NCI-H146 treated with DMSO at 0.1 percent for 48 hours (cell line): ENCODE measurements around the gene KISS1.

Experiments used
- DNase-seq: peaks from one replicate; lab custom pipeline; 2025; ENCODE audit not compliant: unreplicated experiment; lab: John Stamatoyannopoulos, UW

KISS1 gene

DNA sequence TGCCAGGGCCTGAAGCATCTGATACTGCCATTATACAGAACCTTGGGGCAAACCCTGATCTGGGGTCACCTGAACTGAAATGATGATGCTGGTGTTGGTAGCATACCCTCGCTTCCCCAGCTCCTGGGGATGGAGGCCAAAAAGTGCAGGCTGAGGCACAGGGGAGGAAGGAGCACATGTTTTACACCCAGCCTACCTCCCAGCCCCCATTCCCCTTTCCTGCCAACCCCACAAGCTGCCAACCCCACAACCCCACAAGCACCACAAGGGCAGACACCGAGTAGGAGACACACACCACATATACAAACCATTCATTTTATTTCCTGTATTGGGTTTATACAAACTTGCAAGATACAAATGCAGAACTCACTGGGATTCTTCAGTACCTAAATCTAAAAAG lies 22.3 kb upstream of the KISS1 start:
- no peak for DNase-seq

DNA sequence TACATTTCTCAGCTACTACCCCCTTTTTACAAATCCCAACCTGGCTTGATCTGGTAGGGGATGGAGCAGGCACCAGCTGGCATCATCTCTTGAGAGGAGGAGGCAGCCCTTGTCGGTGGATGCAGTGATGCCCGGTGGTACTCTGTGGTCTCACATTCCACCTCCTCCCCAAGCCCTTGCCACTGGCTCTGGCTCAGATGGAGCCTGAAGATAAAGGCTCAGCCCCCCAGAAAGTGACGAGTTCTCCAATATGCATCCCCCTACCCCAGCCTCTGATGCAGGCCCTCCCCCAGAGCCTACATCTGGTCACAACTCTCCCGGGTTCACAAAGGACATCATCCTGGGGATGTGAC lies 21.3 kb upstream of the KISS1 start:
- DNase-seq: no peak

DNA sequence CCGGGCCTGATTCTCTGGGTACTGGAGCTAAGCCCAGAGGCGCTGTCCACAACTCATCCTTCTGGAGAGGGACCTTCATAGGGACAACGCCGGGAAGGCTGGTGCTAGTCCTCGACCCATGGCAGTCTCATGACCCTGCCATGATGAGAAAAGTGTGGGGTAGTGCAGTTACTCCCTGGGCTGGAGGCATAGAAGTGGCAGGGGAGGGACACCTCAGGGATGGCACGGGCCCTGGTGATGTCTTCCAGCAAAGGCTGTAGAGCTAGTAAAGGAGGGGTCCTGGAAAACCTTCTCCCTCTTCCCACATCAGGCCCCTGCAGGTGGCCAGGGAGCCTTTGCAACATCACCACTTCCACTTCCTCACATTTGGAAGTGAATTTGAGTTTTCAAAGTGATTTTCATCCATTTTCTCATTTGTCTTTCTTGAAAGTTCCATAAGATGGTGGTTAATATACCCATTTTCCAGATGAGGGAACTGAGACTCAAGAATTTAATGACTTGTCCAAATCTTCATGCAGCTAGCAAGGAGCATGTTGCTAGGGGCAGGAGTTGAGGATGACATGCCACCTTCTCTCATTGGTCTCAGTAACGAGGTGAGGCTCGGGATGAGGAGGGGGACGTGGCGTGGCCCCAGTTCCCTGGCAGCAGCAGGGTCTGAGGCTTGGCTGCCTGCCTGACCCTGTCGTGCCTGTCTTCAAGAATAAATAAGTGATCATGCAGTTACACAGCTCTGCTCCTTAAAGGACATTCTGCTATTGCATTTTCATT lies 20.8 kb upstream of the KISS1 start:
- no peak for DNase-seq

DNA sequence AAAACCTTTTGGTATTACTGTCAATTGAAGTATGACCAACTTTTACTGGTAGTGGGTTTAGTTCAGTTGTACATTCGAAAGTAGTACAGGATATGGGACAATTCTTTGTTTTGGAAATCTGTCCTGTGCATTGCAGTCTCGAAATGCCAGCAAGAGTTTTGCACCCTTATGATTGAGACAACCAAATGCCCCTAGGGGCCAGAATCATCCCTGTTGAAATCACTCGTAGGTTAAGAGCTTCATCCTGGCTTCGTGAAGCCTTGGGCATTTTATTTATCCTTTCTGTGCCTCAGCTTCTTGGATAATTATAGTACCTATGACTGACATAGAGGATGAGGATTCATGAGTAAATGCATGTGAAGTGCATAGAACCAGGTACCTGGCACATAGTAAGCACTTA lies 19.9 kb upstream of the KISS1 start:
- no peak for DNase-seq

DNA sequence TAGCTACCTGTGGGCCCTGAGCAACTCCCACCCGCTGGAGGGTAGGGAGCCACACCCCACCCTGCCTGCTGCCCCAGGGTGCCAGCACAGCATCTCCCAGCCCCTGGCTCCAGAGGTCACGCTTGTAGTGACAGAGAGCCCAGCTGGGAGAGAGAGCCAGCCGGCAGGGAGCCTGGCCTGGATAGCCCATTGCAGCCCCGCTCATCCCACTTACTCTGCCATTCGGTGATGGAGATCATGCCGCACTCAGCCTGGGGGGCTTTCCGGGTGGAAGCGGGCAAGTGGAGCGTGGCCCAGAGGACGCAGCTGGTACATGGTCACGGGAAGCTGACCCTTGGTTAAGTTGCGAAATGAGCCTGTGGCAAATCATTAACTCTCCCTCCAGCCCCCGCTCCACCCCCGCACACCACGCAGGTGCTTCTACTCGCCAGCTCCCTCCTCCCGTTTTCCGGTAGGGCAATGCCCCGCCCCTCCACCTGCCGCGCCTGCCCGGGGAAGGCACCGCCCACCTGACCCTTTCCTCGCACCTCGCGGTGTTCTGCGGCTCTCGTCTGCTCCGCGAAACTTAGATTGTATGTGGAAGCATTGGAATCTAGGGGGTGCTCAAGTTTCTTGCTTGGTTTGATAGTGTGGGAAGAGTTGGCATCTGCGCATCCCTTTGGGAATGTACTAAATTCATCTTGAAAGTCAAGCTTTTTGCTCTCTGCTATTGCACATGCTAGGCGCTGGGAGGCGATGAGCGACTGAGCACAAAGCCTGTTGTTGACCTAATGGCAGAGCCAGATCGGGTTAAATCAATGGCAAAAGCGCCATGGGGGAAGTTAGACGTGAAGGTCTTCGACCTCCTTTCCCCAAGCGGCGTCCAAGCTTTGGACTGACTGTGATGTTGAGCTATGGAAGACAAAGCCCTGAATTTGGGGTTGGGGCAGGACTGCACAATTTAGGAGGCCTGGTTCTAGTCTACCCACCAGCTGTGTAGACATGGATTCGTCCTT lies 17.7 kb upstream of the KISS1 start, which contains the start of gene GOLT1A:
TSS of gene GOLT1A (minus strand) at position 321 of the 995 bp plus-strand sequence. CDS start at position 239, 82 bp downstream.
- peak; percentile 42 for DNase-seq

DNA sequence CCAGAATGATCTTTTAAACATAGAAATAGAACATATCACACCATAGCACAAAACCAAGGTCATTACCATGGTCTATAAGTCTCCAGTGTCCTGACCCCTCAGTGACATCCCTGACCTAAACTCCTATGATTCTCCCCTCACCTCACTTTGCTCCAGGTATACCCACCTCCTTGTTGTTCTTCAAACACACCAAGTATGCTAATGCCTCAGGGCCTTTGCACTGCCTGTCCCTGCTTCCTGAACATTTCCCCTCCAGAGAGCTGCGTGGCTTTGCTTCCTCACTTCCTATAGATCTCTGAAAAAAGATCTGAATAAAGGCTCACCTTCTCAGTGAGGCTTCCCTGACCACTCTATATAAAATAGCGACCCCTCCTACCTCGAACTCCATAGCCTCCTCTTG lies 16.4 kb upstream of the KISS1 start:
- DNase-seq: no peak

DNA sequence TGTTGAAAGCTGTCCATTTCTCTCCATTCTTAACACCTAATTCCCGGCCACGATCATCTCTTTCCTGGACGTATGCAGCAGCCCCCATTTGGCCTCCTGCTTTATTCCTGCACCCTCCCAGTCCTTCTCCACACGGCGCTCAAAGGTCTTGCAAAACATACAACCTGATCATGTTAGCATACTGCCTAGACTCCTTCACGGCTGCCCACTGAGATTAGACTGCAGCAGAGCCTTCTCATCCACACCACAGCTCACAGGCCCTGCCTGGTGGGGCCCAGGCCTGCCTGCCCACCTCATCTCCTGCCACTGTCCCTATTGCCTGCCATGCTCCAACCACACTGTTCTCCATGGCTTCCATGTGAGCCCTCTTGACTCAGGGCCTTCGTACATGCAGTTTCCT lies 14.8 kb upstream of the KISS1 start:
- DNase-seq: no peak

DNA sequence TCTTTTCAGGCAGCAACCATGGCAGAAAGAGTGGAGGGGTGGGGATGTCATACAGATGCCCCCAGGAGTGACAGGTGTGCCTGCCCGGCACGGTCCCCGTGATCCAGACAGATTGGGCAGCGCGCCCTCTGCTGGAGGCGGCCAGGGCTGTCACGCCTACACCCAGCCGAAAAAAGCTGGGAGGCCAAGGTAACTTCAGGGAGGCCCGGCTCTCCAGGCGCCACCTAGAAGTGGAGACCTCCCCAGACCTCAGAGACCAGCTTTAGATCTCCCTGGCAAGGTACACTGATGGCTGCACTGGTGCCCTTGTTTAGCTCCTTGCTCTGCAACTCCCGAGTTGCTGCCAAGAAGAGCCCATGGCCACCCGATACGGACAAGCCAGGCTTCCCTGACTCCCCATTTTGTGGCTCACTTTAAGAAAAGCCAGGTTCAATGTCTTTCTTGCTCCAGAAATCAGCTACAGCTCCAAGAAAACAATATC lies 10.9 kb upstream of the KISS1 start:
- DNase-seq: peak; percentile 15

DNA sequence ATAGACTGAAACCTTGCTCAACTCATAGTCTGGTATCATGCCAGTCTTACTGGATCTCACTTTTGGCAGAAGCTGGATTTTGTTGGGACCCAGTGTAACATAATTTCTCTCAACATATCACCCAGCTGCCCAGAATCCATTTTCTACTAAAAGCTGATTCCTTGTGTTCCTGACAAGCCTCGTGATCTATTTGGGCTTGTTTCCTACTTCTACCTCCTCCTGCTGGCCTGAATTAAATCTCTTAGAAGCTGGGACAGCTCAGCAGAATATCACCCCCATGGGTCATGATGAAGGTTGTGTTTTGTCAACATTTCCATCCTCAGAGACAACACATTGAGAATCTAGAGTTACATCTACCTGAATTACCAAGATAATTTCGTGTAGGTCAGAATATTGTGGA lies 9.8 kb upstream of the KISS1 start:
- no peak for DNase-seq

DNA sequence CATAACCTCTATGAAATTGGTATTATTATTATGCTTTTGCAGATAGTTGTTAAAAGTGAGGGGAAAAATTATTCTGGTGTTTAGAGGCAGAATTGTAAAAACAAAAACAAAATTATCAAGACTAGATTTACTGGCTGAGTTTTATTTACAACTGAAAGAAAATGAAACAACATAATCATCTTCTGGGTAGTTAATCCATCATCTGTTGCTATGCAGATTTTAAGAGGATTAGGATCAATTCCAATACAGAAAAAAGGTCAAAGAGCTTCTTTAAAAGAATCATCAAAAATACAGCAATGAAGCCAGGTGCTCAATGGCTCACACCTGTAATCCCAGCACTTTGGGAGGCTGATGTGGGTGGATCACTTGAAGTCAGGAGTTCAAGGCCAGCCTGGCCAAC lies 9.2 kb upstream of the KISS1 start:
- DNase-seq: no peak

DNA sequence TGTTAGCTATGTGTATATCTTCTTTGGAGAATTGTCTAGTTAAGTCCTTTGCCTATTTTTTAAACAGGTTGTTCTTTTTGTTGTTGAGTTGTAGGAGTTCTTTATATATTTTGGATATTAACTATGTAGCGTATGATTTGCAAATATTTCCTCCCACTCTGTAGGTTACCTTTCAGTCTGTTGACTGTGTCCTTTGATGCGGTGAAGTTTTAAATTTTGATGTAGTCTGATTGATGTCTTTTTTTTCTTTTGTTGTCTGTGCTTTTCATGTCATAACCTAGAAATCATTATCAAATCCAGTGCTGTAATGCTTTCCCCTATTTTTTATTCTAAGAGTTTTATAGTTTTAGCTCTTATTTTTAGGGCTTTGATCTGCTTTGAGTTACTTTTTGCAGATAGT lies 8.7 kb upstream of the KISS1 start:
- DNase-seq: no peak

DNA sequence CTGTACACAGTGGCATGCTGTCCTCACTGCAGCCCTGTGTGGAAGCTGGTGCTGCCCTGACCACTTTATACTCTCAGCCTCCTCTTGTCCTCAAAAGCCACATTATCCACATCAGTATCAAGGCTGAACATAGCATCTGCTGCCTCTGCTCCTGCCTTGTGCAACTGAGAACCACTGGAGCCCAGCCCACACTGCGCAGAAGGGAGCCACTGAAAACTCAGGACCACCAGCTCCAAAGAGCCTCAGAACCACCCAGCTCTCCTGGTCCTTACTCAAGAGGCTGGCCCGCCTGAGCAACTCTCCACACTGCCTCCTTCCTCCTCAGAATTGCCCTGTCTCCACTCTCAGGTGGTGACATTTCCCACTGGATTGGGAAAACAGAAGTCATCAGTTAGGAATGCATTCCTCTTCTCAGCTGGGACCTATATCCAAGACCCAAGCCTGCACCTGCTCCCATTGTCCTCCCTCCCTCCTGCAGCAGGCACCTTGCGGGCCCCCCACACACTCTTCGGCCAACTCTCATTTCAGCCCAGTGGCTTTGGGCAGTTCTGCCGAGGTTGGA lies 7.0 kb upstream of the KISS1 start:
- no peak for DNase-seq

DNA sequence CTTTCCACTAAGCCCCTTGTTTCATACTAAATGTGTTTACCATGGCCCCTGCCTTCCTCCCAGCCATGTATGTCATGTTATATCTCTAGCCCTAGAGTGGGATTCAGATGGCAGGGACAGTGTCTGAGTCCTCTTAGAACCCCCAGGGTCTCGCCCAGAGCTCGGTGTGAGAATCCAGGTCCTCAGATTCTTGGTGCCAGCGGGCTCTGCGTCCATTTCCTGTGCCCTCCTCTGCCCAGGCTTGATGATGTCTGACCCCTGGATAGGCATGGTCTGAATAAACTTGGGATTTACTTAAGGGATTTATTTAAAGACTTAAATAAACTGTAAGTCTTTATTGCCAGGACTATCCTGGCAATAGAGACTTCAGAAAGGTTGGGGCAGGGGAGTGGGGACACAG lies 6.2 kb upstream of the KISS1 start:
- no peak for DNase-seq

DNA sequence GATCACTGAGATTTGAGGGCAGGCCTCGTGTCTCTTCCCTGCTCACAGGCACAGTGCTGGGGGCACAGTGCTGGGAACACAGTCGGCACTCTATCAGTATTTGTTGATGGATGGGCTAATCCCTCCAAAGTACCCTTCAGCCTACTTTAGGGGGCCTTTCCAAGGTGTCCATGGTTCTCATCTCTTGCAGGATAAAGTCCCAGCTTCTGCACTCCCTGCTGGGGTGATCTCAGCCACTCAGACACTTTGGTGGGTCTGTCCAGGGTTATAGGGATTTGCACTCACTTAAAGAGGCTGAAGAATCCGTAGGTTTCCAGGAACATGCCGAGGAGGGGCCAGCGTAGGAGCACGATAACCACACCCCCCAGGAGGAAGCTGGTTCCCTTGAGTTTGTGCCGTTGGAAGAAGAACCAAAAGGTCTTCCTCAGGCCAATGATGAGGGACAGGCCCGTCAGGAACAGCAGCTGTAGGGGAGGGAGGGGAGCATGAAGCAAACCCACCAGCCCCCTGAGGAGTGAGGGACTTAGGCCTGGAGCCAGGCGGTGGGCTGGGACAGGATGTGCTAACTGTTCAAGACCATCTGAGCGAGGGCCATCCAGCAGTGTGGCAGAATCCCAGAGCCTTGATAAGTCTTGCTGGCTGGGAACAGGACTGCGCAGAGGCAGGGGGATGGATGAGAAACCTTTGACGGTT lies 5.2 kb upstream of the KISS1 start:
- DNase-seq: no peak

DNA sequence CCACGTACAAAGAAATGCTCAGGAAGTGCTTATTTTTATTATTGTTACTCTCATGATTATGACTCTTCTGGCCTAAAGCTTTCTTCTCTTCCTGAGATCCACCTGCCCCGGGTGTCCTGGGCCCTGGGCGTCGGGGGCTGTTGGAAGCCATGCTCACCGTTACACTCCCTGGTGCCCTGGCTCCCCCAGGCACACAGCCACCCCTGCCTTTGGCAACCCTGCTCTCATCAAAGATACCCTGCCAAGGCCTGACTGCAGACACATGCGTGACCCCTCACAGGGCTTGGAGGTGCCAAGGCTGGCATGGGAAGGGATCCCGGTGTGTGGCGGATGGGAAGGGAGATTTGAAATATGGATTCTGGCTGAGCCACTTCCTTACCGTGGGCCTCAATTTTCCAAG lies 3.3 kb upstream of the KISS1 start:
- no peak for DNase-seq

DNA sequence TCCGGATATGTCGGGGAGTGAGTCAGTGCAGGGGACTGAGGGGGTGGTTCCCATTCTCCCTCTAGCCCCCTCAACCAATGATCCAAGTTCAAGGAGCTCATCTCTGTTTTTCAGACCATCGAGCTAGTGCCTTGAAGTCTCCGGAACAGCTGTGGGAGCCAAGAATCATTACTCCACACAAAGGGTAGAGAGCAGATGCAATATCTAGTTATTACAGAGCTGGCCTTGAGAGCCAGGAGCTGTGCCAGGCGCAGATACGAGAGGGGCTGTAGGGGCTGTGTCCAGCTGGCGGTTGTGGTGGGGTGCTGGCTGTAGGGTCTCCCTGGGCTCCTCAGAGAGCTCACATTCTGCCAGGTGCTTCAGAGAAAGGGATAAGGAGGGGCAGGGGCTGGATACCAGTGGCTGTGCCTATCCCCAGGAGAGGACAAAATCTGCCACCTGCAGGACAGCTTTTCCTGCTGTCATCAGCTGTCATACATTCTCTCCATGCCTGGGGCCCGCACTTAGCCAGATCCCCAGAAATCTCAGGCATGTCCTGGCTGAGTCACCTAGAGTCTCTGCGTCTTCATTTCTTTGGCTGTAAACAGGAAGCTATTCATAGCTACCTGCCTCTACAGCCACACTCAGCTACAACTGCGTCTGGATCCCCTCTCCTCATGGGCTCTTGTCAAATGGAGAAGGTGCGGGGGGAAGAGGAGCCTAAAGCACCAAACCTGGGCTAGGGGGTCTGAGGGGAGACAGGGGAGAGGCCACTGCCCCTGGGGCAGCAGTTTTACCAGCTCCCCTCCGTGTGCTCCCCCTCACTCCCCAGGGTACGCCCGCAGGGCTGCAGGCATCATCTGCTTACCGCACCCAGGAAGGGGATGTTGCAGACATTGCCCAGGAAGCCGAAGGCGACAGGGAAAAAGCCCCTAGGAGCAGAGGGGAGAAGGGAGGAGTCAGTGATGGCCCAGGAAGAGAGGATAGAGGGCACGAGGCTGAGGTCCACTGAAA lies 2.4 kb upstream of the KISS1 start:
- DNase-seq: no peak

DNA sequence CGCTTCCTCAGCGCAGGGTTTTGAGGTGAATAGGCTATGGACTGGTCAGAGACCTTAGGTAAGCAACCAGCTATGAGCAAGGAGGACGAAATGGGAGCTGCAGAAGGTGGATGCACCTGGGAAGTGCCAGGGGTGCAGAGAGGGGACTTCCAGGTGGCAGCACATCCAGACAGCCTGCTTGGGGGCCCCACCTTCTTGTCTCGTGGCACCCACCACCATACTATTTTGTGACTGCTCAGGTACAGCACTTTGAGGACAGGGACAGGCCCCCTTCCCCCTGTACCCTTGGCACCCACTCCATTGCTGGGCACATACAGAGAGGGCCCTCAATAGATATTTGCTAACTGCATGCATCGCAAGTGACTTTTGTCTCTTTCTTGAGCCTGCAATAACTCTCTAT lies 777 bp upstream of the KISS1 start:
- no peak for DNase-seq

DNA sequence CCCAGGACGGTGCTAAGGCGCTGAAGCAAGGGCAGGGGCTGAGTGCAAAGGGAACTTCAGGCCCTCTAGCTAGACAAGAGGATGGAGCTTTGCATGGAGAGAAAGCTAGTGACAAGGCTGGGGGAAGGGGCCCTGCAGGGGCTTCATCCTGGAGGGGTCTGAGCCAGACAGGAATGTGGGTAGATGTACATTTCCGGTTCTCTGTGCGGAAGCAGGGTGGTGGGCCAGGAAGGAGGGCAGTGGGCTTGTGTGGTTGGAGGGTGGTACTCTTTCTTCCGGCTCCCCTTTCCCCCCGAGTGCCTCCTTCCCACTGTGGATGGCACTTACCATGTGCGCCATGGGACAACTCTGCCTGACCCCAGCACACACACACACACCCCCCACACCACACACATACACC lies 1.5 kb downstream of the KISS1 start:
- no peak for DNase-seq

DNA sequence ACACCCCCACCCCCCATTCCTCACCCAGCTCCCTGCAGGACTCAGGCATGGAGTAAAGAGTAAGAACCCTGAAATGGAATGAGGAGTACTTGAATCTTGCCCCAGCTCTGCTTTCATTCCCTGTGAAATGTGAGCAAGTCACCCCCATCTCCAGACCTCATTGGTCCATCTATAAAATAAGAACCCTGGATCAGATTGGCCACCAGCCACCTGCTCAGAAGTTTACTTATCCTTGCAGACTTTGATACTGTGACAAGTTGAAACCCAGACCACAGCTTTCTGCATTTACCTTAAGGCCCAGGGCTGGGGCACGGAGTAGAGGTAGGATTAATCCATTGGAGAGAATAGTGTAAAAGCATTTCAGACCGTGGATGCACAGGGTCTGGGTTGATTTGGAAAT lies 2.2 kb downstream of the KISS1 start:
- DNase-seq: no peak
